Keratinocyte (primary cell): ENCODE data around the gene MSH2.

Experiments used
- CTCF ChIP-seq, 3 experiments: IDR thresholded peaks in 1 of 3; conservative IDR thresholded peaks in 1 of 3; optimal IDR thresholded peaks in 1 of 3; 2 replicates in 2 of 3; 3 replicates in 1 of 3; pipeline versions ENCODE3 to v1.5.1; 2011; ENCODE audit warnings: low read length in 3 of 3, mild to moderate bottlenecking in 3 of 3, moderate library complexity in 2 of 3, control low read depth in 1 of 3, inconsistent platforms in 1 of 3; ENCODE audit not compliant: insufficient read depth in 2 of 3; ENCODE audit errors: extremely low read depth in 1 of 3
- EZH2 ChIP-seq: IDR thresholded peaks from one replicate; pipeline ENCODE4 v1.6.1; 2012; ENCODE audit warnings: inconsistent platforms, mild to moderate bottlenecking, low read length, moderate library complexity

GRCh38 chr2:47486841-47487497 lies 84.0 kb downstream of the MSH2 start:
- no peak for TF ChIP-seq CTCF (optimal IDR thresholded peaks at IDR 0.05 in 1 of 3, IDR thresholded peaks at IDR 0.05 in 1 of 3, conservative IDR thresholded peaks at IDR 0.05 in 1 of 3; ENCODE audit: extremely low read depth in 1 of 3, insufficient read depth in 2 of 3, low read length in 3 of 3)
- TF ChIP-seq EZH2: no peak
